NCI-H128 (cell line): ENCODE measurements around the gene PEX11B.

ENCODE experiments used
- DNase-seq: peaks from one replicate; lab custom pipeline; 2025; ENCODE audit not compliant: unreplicated experiment; lab: John Stamatoyannopoulos, UW

The PEX11B gene

DNA sequence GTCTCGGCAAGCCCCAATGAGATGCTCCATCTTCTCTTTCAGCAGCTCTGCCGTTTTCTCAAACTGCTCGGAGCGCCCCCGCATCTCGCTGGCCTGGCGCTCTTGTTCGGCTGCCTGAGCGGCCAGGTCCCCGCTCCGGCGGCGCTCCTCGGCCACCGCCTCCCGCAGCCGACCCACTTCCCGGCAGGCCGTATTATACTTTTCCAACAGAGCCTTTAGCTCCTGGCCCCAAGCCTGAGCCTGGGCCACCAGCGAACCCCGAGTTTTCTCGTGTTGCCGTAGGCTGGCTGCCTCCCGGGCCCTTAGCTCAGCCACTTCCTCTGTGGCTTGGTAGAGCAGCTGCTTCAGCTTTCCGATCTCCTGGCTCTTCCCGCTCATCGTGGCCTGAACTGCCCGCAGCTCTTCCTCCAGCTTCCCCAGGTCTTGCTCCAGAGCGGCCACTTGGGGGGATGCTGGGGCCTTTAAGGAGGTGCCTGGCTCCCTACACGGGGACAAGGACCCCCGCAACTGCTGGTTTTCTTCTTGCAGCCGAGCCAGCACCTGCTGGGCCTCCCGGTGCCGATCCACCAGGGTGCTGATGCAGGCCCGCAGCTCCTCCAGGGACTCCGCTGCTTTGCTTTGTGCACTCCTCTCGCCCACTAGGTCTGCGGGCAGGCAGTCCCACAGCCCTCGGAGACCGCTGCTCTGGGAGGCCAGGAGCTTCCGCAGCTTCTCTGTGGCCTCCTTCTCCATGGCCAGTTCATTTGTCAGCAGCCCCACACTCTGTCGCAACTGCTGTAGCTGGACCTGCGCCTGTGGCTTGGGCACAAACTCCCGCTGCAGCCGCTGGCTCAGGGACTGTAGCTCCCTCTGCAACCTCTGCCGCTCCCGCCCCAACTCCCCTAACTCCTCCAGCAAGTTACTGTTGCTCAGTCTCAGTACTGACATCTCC is 46.3 kb downstream of the PEX11B start:
- no peak for DNase-seq

DNA sequence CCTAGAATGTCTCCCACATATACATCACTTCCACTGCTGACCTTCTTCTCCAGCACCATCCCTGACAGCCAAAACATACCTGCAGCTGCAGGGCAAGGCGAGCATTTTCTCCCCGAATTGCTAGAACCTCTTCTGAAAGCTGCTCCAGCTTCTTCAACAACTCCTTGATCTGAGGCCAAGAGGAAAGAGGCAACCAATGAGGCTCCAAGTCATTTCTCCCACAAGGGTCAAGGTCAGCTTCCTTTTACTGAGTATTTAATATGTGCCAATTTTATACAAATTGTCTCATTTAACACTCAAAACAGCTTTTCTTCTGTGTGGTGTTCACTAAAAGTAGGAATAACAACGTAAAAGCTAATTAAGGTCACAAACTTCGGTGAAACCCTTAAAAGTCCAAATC is 50.3 kb downstream of the PEX11B start:
- no peak for DNase-seq

DNA sequence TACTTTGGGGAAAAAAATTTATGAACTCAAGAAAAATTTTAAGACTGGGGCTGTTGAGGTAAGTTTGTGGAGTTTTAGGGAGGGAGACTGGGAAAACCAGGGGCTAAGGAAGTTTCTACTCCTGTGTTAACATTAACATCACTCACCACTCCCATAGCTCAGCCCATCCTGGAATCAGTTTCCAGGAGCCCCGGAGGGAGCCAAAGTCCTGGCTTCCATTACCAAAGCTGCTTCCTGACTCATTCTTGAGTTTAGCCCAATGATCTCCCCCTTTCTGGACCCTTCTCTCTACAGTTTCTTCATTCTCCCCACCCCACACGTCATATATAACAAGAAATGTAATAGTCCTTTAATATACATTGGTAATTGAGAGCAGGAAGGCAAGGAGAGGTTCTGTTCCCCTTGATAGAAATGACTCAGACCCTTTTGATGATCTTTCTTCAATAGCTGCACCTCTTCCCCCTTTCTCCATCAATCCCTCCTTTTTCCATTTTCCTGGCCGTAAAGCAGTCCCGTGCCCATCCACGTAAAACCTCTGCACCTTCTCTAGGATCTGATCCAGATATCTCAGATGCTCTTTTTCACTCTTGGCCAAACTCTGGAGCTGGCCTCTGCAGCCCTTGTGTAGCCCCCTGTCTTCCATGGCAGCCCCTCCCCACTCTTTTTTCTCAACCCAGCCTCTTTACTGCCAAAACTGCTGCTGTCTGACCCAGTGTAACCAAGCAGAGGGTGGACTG is 55.1 kb downstream of the PEX11B start:
- DNase-seq = no peak
